HG02588 (cell line): ENCODE data around the gene VCAN.
A peak's percentile ranks its signal among the peaks of the same experiment; 100 is the strongest.

Experiments
- ATAC-seq: cut with Tn5 transposase; IDR thresholded peaks from one replicate; pipeline ENCODE4 v1.9.1; 2021; ENCODE audit warnings: mild to moderate bottlenecking, moderate library complexity; ENCODE audit not compliant: unreplicated experiment

Gene VCAN

DNA sequence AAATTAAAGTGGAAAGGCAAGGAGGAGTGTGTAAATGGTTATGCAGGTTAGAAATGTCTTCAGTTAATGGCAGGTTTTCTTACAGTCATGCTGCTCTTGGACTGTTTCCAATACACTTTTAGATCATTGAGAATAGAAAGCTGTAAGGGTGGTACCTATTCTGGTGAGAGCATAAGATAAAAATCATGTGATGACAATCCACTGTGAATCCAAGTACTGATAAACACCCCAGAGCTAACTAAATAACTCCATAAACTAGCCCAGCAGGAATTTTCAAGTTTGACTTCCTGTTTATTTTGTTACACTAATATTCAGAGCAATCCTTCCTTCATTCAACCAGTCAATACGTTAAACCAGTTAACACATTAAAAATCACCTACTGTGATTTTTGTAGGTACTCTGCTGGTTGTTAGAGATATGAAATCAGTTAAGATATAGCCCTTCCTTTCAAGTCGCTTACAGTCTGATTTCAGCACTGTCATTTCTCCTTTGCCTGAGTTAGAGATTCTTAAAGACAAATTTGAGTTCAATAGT is 22.6 kb downstream of the VCAN start:
- ATAC-seq: no peak

GRCh38 chr5:83494666-83495065 is 23.1 kb downstream of the VCAN start:
- ATAC-seq: no peak

GRCh38 chr5:83496626-83497025 is 25.1 kb downstream of the VCAN start:
- ATAC-seq: no peak

DNA sequence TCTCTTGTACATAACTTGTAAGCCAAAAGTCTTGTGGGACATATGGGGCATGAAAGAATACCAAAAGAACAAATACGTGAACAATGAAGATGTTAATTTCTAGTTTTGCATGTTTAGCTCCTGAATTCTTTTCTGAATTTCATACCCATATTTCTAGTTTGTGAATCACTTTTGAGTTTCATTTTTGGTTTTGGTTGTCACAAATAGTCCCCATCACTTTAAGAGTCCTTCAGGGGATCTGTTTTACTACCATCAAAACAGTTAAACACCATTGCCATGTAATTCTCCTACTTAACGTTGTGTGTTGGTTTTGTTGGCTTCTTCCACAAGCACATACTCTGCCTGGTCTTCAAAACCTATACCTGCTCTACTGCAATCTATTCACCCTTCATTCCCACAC is 27.0 kb downstream of the VCAN start:
- ATAC-seq: no peak

- ATAC-seq: no peak
Measured at GRCh38 chr5:83503662-83504061, 32.1 kb downstream of the VCAN start.

- no peak for ATAC-seq
Measured at GRCh38 chr5:83507431-83507830, 35.9 kb downstream of the VCAN start.

- no peak for ATAC-seq
Measured at GRCh38 chr5:83509540-83509939, 38.0 kb downstream of the VCAN start.

DNA sequence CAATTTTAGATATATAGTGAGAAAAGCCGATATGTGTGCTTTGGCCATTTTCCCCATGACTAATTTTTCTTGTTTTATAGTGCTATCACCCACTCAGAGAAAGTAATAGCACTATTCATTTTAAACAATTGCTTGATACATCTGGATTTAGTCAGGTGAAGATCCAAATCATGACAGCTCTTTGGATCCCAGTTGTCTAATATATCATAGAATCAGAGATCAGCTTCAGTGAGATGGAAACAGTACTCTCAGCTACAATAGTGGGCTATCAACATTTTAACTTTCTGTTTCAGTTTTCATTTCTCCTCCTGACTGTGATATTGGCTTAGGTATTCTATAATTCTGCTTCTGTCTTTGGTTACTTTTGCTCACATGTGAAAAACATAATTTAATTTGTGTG is 38.7 kb downstream of the VCAN start:
- ATAC-seq: peak; percentile 82

- ATAC-seq: no peak
Measured at GRCh38 chr5:83512061-83512745, 40.7 kb downstream of the VCAN start.

DNA sequence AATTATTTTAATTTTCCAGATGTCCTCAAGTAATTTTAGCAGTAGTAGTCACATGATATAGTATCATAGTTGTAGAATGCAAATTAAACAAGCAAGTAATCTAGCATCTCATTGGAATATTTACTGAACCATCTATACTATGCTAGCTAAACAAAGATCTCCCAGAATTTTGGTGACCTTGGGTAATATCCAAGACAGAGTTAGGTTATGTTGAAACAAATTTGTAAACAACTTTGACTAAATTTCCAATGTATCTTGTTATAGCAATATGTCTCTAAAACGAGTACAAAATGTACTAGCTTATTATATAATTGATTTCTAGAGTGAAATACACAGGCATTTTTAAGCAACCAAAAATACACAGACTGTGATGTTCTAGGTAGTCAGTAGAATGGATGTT is 41.5 kb downstream of the VCAN start:
- ATAC-seq: no peak

- ATAC-seq: no peak
Measured at GRCh38 chr5:83513491-83513890, 41.9 kb downstream of the VCAN start.

- ATAC-seq: no peak
Measured at GRCh38 chr5:83516377-83516776, 44.8 kb downstream of the VCAN start.

DNA sequence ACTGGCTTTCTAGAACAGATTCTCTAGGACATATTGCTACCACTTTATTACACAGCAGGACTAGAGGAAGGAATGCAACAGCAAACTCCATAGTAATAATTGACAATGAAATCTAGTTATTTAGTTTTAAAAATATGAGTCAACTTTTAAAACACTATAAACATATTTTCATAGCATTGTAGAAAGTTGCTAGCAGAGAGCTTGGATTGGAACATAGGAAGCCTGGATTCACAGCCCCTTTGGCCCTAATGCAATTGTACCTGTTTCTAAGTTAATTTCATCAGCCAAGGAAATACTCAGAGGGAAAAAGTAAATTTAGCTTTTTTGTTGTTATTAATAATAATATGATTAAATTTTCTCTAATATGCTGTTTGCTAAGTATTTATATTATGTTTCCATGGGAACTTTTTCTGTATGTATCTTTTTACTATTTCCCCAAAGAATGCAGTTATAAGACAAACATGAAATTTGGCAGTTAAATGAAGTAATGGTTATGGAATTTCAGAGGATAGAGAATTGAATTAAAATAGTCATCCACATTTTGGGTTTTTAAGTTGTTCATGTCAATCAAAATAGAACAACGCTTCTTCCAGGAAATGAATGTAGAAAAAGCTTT is 45.6 kb downstream of the VCAN start:
- no peak for ATAC-seq

DNA sequence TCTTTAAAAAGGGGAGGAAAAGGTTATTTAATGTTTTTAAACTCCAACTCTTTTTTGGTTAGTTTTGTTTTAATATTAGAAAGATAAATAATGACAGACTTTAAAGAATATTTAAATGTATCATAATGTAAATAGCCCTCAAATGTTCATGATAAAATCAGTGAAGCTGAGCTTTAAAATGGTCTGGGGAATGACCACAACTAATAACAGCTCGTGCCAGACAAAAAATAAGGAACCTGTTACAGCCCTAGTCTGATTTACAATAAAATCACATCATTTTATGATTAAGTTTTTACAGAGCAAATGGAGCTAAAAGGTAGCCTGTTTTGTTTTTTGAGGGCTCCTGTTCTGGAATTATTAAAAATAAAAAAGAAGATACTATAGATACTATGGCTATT is 46.1 kb downstream of the VCAN start:
- ATAC-seq: no peak

DNA sequence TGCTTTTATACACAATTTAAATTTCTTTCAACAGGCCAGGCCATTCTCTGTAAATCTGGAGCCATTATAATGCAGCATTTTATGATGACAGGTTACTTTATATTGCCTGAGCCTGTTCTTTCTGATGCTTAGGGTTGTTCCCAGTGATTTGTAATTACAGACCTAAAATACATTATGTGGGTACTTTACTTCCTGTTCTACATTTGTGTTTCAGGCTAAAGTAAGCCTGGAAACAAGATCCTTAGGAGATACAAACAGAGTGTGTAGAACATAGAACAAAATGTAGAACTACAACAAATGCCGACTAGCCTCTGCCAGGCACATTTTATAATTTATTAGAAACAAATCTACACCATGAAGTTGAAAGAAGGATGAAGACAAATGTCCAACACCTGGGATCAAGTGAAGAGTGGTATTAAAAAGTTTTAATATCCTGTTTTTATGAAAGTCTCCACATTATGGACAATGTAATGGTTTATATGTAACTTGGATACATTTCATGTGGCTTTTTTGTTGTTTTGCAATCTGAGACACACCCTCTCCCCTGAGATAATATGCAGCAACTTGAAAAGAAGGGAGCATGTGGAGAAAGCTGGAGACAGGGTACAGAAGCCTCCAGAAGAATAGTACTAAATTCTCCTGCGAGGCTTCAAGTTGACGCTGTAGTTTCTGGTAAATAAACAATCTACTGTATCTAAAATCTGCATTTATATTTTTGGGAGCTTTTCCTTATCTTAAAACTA is 46.9 kb downstream of the VCAN start:
- ATAC-seq: no peak

GRCh38 chr5:83522446-83522845 is 50.9 kb downstream of the VCAN start:
- no peak for ATAC-seq

DNA sequence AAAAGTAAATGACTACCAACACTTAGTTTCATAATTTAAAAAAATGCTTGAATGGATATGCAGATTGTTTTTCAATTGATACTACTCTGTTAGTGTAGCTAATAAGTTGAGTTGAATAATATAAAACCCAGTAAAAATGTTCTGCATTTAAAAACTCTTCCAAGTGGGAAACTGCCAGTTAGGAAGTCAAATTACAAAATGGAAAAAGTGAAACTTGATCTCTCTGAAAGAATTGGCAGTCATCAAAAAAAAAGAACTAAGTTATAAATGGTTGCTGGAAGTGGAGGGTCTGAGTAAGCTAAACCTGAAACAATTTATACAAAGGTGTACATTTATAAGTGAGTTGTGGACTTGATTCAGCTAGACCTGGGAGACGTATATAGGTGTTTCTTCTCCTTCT is 52.4 kb downstream of the VCAN start:
- ATAC-seq: no peak

- ATAC-seq: no peak
Measured at GRCh38 chr5:83524345-83524744, 52.8 kb downstream of the VCAN start.

DNA sequence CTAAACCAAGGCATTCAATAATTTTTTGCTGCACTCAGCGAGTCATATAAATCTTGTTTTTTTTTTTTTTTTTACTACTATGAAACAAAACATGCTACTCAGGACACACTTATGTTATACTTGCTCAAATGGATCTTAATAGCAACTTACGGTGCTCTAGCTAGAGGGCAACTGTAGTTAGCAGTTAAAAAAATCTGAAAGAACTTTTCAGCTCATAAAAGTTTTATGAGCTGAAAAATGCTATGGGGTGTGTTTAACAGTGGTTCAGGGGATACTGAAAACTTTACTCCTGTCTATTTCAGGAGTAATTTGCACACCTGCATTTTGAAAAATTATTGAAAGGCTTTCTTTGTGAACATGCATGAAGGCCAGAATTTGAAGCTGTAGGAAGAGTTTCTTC is 53.4 kb downstream of the VCAN start:
- no peak for ATAC-seq

DNA sequence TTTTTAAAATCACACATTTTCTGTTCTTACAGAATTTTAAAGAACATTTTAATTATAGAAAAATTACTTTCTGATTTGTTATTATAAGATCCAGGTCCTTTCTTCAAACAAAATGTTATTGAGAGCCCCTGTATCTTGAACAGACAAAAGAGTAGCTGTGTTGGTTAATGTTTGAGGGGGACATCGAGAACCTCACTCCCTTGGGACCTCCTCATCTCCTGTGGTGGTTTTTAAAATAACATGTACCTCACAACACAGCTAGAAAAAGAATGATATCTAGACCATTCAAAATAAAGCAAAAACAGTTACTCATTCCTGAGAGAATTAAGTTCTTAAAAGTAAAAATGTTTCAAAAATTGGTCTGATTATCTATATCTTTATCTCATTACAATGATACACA is 54.7 kb downstream of the VCAN start:
- no peak for ATAC-seq

DNA sequence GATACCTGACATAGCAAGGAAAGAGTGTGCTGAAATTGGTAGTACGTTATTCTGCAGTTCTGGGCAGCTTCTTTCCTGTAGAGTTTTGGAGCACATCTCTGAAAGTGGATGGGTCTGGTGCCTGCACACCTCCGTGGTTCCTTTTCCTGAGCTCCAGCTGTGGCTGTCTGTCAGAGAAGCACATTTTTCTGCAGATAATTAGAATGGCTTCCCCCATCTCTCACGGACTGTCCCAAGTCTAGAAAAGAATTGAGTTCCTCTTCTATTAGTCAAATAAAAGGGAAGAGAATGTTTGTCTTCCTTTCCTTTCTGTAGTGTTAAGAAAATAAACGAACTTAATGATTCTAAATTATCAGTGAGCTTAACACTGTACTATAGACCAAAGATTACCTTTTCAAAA is 55.7 kb downstream of the VCAN start:
- no peak for ATAC-seq
